Small intestine (tissue), 7 donors: ENCODE data around the gene MRM1. TPM values are rescaled to one million over a fixed set of nuclear protein-coding genes. Genes with fewer than 3 reads are reported as not detected.

Source experiments
- DNase-seq, 2 donors: peaks; one replicate each; pipeline versions ENCODE4 v3.0.0 to v3.0.0-alpha.2; 2013
- FAIRE-seq: peaks from 2 replicates; lab custom pipeline; 2012; peaks lifted over from hg19 to GRCh38; lab: Jason Lieb, UNC
- H3K27ac ChIP-seq, 3 donors: one replicate each; pipeline ENCODE4 v1.5.1; 2013; ENCODE audit warnings: low read length in 2 of 3, mild to moderate bottlenecking in 2 of 3, control low read depth in 1 of 3, inconsistent platforms in 1 of 3, low read depth in 1 of 3, moderate library complexity in 1 of 3
- H3K27me3 ChIP-seq, 3 donors: one replicate each; pipeline ENCODE4 v1.6.1; 2013; ENCODE audit warnings: low read length in 3 of 3, inconsistent platforms in 1 of 3; ENCODE audit not compliant: control insufficient read depth in 3 of 3, insufficient read depth in 3 of 3
- H3K36me3 ChIP-seq, 3 donors: one replicate each; pipeline ENCODE4 v1.6.1; 2013; ENCODE audit warnings: low read length in 3 of 3, inconsistent platforms in 1 of 3, low read depth in 1 of 3, mild to moderate bottlenecking in 1 of 3, moderate library complexity in 1 of 3; ENCODE audit not compliant: control insufficient read depth in 3 of 3, insufficient read depth in 2 of 3
- H3K4me1 ChIP-seq, 3 donors: one replicate each; pipeline ENCODE4 v1.6.1; 2013; ENCODE audit warnings: low read length in 2 of 3, inconsistent platforms in 1 of 3, low read depth in 1 of 3, mild to moderate bottlenecking in 1 of 3, moderate library complexity in 1 of 3; ENCODE audit not compliant: control insufficient read depth in 3 of 3, insufficient read depth in 2 of 3
- H3K4me3 ChIP-seq, 3 donors: one replicate each; pipeline ENCODE4 v1.5.1; 2013; ENCODE audit warnings: low read length in 3 of 3, control low read depth in 1 of 3, inconsistent platforms in 1 of 3, low read depth in 1 of 3, mild to moderate bottlenecking in 1 of 3, moderate library complexity in 1 of 3
- H3K9me3 ChIP-seq, 2 donors: one replicate each; pipeline ENCODE4 v1.6.1; 2013; ENCODE audit warnings: low read depth in 1 of 2, low read length in 1 of 2; ENCODE audit not compliant: control insufficient read depth in 2 of 2, insufficient read depth in 1 of 2
- WGBS, 3 donors: extraction: QIAGEN DNeasy Blood & Tissue Kit; methylation state at CpG; one replicate each; pipeline ENCODE4 v1.1.7; 2013; 5-methylcytosine and 5-hydroxymethylcytosine counted together
- polyA plus RNA-seq, 4 donors: library from polyadenylated mRNA; stranded (reverse) in 3 of 4; unstranded in 1 of 4; fragments of 200-250 nt in 3 of 4; fragments of 120-200 nt in 1 of 4; gene quantifications; one replicate each; pipeline versions ENCODE4 v1.2.1 to v1.2.3, GENCODE V29; 2013
- donor health status: healthy with polysubstance abuse.
- donor health status: control.
- donor health status: control.
- donor health status: Bipolar disorder and iron deficiency.
- donor health status: healthy.

Gene MRM1
- polyA plus RNA-seq, 4 donors = 7.8 to 20.6 (median 16.1) TPM

GRCh38 chr17:36641877-36642845 lies 40.8 kb downstream of the MRM1 start:
- WGBS, 3 donors = 4 to 6% (median 6%) methylated on average over 47 to 64 of the region's 64 CpGs
- Histone ChIP-seq H3K27ac (no peak overlapping the region), H3K4me1 (peaks cover 0 to 7% (median 0%) of the 10 kb centered on the region in 3 donors), H3K4me3 (peak overlapping the region in 2 of 3 donors; percentile 15 to 32), H3K36me3 (no peaks in the 10 kb centered on the region), H3K27me3 (peaks cover 6 to 72% (median 31%) of the 10 kb centered on the region in 3 donors), H3K9me3 (no peaks in the 10 kb centered on the region)
- FAIRE-seq (no peak), DNase-seq (peak; percentile 18 to 46)

GRCh38 chr17:36643086-36643685 lies 41.8 kb downstream of the MRM1 start:
- Histone ChIP-seq H3K27me3 (peaks cover 6 to 72% (median 34%) of the 10 kb centered on the region in 3 donors), H3K4me1 (peaks cover 0 to 7% (median 0%) of the 10 kb centered on the region in 3 donors), H3K36me3 (no peaks in the 10 kb centered on the region), H3K4me3 (no peak overlapping the region), H3K27ac (no peak overlapping the region), H3K9me3 (no peaks in the 10 kb centered on the region)
- DNase-seq = no peak
- WGBS, 3 donors = 47 to 67% (median 50%) methylated on average over 3 of the region's 3 CpGs
- FAIRE-seq = no peak

GRCh38 chr17:36645422-36645821 lies 44.0 kb downstream of the MRM1 start:
- FAIRE-seq = no peak
- Histone ChIP-seq H3K9me3 (no peaks in the 10 kb centered on the region), H3K36me3 (no peaks in the 10 kb centered on the region), H3K27ac (no peak overlapping the region), H3K4me3 (no peak overlapping the region), H3K4me1 (peaks cover 0 to 7% (median 0%) of the 10 kb centered on the region in 3 donors), H3K27me3 (peaks cover 6 to 51% (median 31%) of the 10 kb centered on the region in 3 donors)
- WGBS, 3 donors = 49 to 75% (median 69%) methylated on average over 3 of the region's 3 CpGs
- DNase-seq = no peak

GRCh38 chr17:36647636-36648035 lies 46.3 kb downstream of the MRM1 start:
- WGBS, 3 donors = 14 to 18% (median 16%) methylated on average over 4 of the region's 4 CpGs
- H3K9me3 ChIP-seq = no peaks in the 10 kb centered on the region
- no peaks in the 10 kb centered on the region for H3K36me3 ChIP-seq
- peaks cover 0 to 35% (median 18%) of the 10 kb centered on the region in 3 donors for H3K27me3 ChIP-seq
- FAIRE-seq = no peak
- DNase-seq = peak in 1 of 2 donors; percentile 40
- peaks cover 0 to under 1% (median 0%) of the 10 kb centered on the region in 3 donors for H3K4me1 ChIP-seq
- H3K27ac ChIP-seq = no peak overlapping the region
- H3K4me3 ChIP-seq = no peak overlapping the region

- no peak overlapping the region for H3K27ac ChIP-seq
- no peak overlapping the region for H3K4me3 ChIP-seq
- no peaks in the 10 kb centered on the region for H3K9me3 ChIP-seq
These were observed 48.9 kb downstream of the MRM1 start for GRCh38 chr17:36650096-36650775.

GRCh38 chr17:36653374-36653773 lies 52.0 kb downstream of the MRM1 start:
- DNase-seq (no peak), FAIRE-seq (no peak)
- H3K27me3 ChIP-seq = peaks cover 0 to 21% (median 12%) of the 10 kb centered on the region in 3 donors
- peaks cover 0 to 14% (median 5%) of the 10 kb centered on the region in 3 donors for H3K4me1 ChIP-seq
- WGBS, 3 donors = 84 to 85% (median 85%) methylated on average over 2 to 3 of the region's 3 CpGs
- no peak overlapping the region for H3K27ac ChIP-seq
- H3K4me3 ChIP-seq = no peak overlapping the region
- H3K36me3 ChIP-seq = no peaks in the 10 kb centered on the region
- no peaks in the 10 kb centered on the region for H3K9me3 ChIP-seq

More at GRCh38 chr17:36650096-36650775, 48.9 kb downstream of the MRM1 start:
- H3K4me1 ChIP-seq = peaks cover 0 to 12% (median 5%) of the 10 kb centered on the region in 3 donors
- FAIRE-seq (no peak), DNase-seq (no peak)
- H3K27me3 ChIP-seq = peaks cover 0 to 11% (median 10%) of the 10 kb centered on the region in 3 donors
- WGBS, 3 donors = 46 to 66% (median 56%) methylated on average over 8 to 9 of the region's 9 CpGs
- no peaks in the 10 kb centered on the region for H3K36me3 ChIP-seq

GRCh38 chr17:36653856-36654255 lies 52.5 kb downstream of the MRM1 start:
- 69 to 88% (median 79%) methylated on average over 13 of the region's 13 CpGs for WGBS, 3 donors
- DNase-seq (no peak), FAIRE-seq (no peak)
- Histone ChIP-seq H3K4me3 (no peak overlapping the region), H3K27ac (no peak overlapping the region), H3K9me3 (no peaks in the 10 kb centered on the region), H3K4me1 (peaks cover 0 to 14% (median 5%) of the 10 kb centered on the region in 3 donors), H3K36me3 (no peaks in the 10 kb centered on the region), H3K27me3 (peaks cover 0 to 22% (median 15%) of the 10 kb centered on the region in 3 donors)

GRCh38 chr17:36655726-36656125 lies 54.3 kb downstream of the MRM1 start:
- H3K27me3 ChIP-seq = peaks cover 0 to 27% (median 15%) of the 10 kb centered on the region in 3 donors
- DNase-seq (no peak), FAIRE-seq (no peak)
- H3K36me3 ChIP-seq = no peaks in the 10 kb centered on the region
- H3K27ac ChIP-seq = no peak overlapping the region
- H3K4me3 ChIP-seq = no peak overlapping the region
- 63 to 74% (median 68%) methylated on average over 7 of the region's 7 CpGs for whole genome bisulfite sequencing, 3 donors
- no peaks in the 10 kb centered on the region for H3K9me3 ChIP-seq
- peaks cover 0 to 14% (median 5%) of the 10 kb centered on the region in 3 donors for H3K4me1 ChIP-seq
